Measurements from ENCODE around the gene CERS5. TPM values are rescaled to one million over a fixed set of nuclear protein-coding genes. Genes with fewer than 3 reads are reported as not detected.

The CERS5 gene
- total RNA-seq, 1 experiment from 2014 or later, result 28.2 TPM

GRCh38 chr12:50121641-50122040 is 45.5 kb downstream of the CERS5 start:
- intact Hi-C loops (cut with micrococcal nuclease; ENCODE audit: unreplicated experiment), result no loop called here
- no peak for DNase-seq
- H3K9me3 Mint-ChIP-seq (ENCODE audit: low read depth, unreplicated experiment), result no peaks in the 10 kb centered on the region
- H3K27ac Mint-ChIP-seq (ENCODE audit: unreplicated experiment), result no peak overlapping the region
- BruUV-seq (replicated peaks), result no TSS peak
- no peaks in the 10 kb centered on the region for H3K27me3 Mint-ChIP-seq (ENCODE audit: unreplicated experiment)
- no peak for TF ChIP-seq CTCF (IDR thresholded peaks at IDR 0.05; ENCODE audit: unreplicated experiment)
- H3K4me1 Mint-ChIP-seq (ENCODE audit: low read depth, unreplicated experiment), result no peaks in the 10 kb centered on the region
- CTCF ChIA-PET, result no interaction called here
- H3K4me3 Mint-ChIP-seq (ENCODE audit: low read depth, unreplicated experiment), result no peak overlapping the region
- H3K36me3 Mint-ChIP-seq (ENCODE audit: insufficient read depth, unreplicated experiment), result peaks cover 16% of the 10 kb centered on the region

- H3K4me3 Mint-ChIP-seq (ENCODE audit: low read depth, unreplicated experiment), result no peak overlapping the region
- no peaks in the 10 kb centered on the region for H3K27me3 Mint-ChIP-seq (ENCODE audit: unreplicated experiment)
- CTCF ChIA-PET, result no interaction called here
- BruUV-seq (replicated peaks), result no TSS peak
- no peak for DNase-seq
- no peak for TF ChIP-seq CTCF (IDR thresholded peaks at IDR 0.05; ENCODE audit: unreplicated experiment)
- no peaks in the 10 kb centered on the region for H3K9me3 Mint-ChIP-seq (ENCODE audit: low read depth, unreplicated experiment)
- H3K27ac Mint-ChIP-seq (ENCODE audit: unreplicated experiment), result no peak overlapping the region
- H3K4me1 Mint-ChIP-seq (ENCODE audit: low read depth, unreplicated experiment), result no peaks in the 10 kb centered on the region
- H3K36me3 Mint-ChIP-seq (ENCODE audit: insufficient read depth, unreplicated experiment), result peaks cover 15% of the 10 kb centered on the region
- intact Hi-C loops (cut with micrococcal nuclease; ENCODE audit: unreplicated experiment), result no loop called here
Measured at GRCh38 chr12:50120953-50121352, 46.2 kb downstream of the CERS5 start.

GRCh38 chr12:50120521-50120920 is 46.6 kb downstream of the CERS5 start:
- peaks cover 15% of the 10 kb centered on the region for H3K36me3 Mint-ChIP-seq (ENCODE audit: insufficient read depth, unreplicated experiment)
- DNase-seq, result no peak
- no peak overlapping the region for H3K27ac Mint-ChIP-seq (ENCODE audit: unreplicated experiment)
- intact Hi-C loops (cut with micrococcal nuclease; ENCODE audit: unreplicated experiment), result no loop called here
- TF ChIP-seq CTCF (IDR thresholded peaks at IDR 0.05; ENCODE audit: unreplicated experiment), result no peak
- no TSS peak for BruUV-seq (replicated peaks)
- CTCF ChIA-PET, result interaction anchor here (0.6 to 1.0 kb wide), 2 partner anchors 9 to 12 kb away, joined by 3 to 5 read pairs; partner anchors contain the start of gene COX14
- no peaks in the 10 kb centered on the region for H3K9me3 Mint-ChIP-seq (ENCODE audit: low read depth, unreplicated experiment)
- no peak overlapping the region for H3K4me3 Mint-ChIP-seq (ENCODE audit: low read depth, unreplicated experiment)
- H3K27me3 Mint-ChIP-seq (ENCODE audit: unreplicated experiment), result no peaks in the 10 kb centered on the region
- no peaks in the 10 kb centered on the region for H3K4me1 Mint-ChIP-seq (ENCODE audit: low read depth, unreplicated experiment)

GRCh38 chr12:50119387-50119786 is 47.8 kb downstream of the CERS5 start:
- intact Hi-C loops (cut with micrococcal nuclease; ENCODE audit: unreplicated experiment), result no loop called here
- H3K27me3 Mint-ChIP-seq (ENCODE audit: unreplicated experiment), result no peaks in the 10 kb centered on the region
- no TSS peak for BruUV-seq (replicated peaks)
- H3K4me3 Mint-ChIP-seq (ENCODE audit: low read depth, unreplicated experiment), result no peak overlapping the region
- H3K27ac Mint-ChIP-seq (ENCODE audit: unreplicated experiment), result no peak overlapping the region
- DNase-seq, result no peak
- H3K36me3 Mint-ChIP-seq (ENCODE audit: insufficient read depth, unreplicated experiment), result peaks cover 19% of the 10 kb centered on the region
- TF ChIP-seq CTCF (IDR thresholded peaks at IDR 0.05; ENCODE audit: unreplicated experiment), result no peak
- no peaks in the 10 kb centered on the region for H3K4me1 Mint-ChIP-seq (ENCODE audit: low read depth, unreplicated experiment)
- no peaks in the 10 kb centered on the region for H3K9me3 Mint-ChIP-seq (ENCODE audit: low read depth, unreplicated experiment)
- CTCF ChIA-PET, result interaction anchor here (1.0 kb wide), 1 partner anchor 8 kb away, joined by 3 read pairs; the partner anchor contains the start of gene COX14

Data from Calu3 (cell line).